SK-N-SH (cell line): Measurements from ENCODE around the gene PARD6A. TPM values are rescaled to one million over a fixed set of nuclear protein-coding genes. Genes with fewer than 3 reads are reported as not detected.

Source experiments
- CTCF ChIA-PET: fragments of 300-600, 350-600 bp; formaldehyde crosslinking; extraction: SDS; loops from one replicate; lab custom pipeline; 2021; lab: Yijun Ruan, JAX
- POLR2A ChIA-PET: fragments of 350-600 bp; sonication (Branson Sonifier 250); formaldehyde crosslinking; extraction: SDS; loops from one replicate; lab custom pipeline; 2020; ENCODE audit warnings: antibody characterized with exemption, inconsistent platforms; lab: Yijun Ruan, JAX
- DNase-seq: peaks from one replicate; pipeline ENCODE4 v3.0.0; 2012
- H2AFZ ChIP-seq: fragments of 200-600 bp; sonication (generic); 2 replicates; pipeline ENCODE4 v1.8.1; 2016; ENCODE audit warnings: antibody characterized with exemption, mild to moderate bottlenecking, low read depth
- H3F3A ChIP-seq: fragments of 200-600 bp; sonication (generic); replicated peaks from 2 replicates; pipeline ENCODE3; 2016; ENCODE audit warnings: antibody characterized with exemption, mild to moderate bottlenecking; ENCODE audit not compliant: insufficient read depth
- H3K27ac ChIP-seq, 2 experiments: fragments of 200-500 bp in 1 of 2; fragments of 200-600 bp in 1 of 2; sonication (Bioruptor generic) in 1 of 2; sonication (generic), shearing (Covaris generic) in 1 of 2; 2 replicates each; pipeline versions ENCODE4 v1.5.1 to v1.6.1; 2014 to 2016; ENCODE audit warnings: low read depth in 2 of 2, inconsistent platforms in 1 of 2, low read length in 1 of 2, mild to moderate bottlenecking in 1 of 2, mixed read lengths in 1 of 2
- H3K27me3 ChIP-seq: fragments of 200-600 bp; sonication (generic), shearing (Covaris generic); 2 replicates; pipeline ENCODE4 v1.6.1; 2016; ENCODE audit warnings: mixed run types; ENCODE audit not compliant: insufficient read depth
- H3K36me3 ChIP-seq, 2 experiments: fragments of 200-500 bp in 1 of 2; fragments of 200-600 bp in 1 of 2; sonication (Bioruptor generic) in 1 of 2; sonication (generic) in 1 of 2; replicated peaks in 1 of 2; 2 replicates each; pipeline versions ENCODE3 to v1.5.1; 2014 to 2016; ENCODE audit warnings: low read length in 1 of 2, mild to moderate bottlenecking in 1 of 2; ENCODE audit not compliant: insufficient read depth in 2 of 2, control insufficient read depth in 1 of 2
- H3K4me1 ChIP-seq, 2 experiments: fragments of 200-500 bp in 1 of 2; fragments of 200-600 bp in 1 of 2; sonication (Bioruptor generic) in 1 of 2; sonication (generic), shearing (Covaris generic) in 1 of 2; 2 replicates each; pipeline versions ENCODE4 v1.5.1 to v1.6.1; 2014 to 2016; ENCODE audit warnings: low read depth in 1 of 2, low read length in 1 of 2, mixed run types in 1 of 2; ENCODE audit not compliant: insufficient read depth in 2 of 2, control insufficient read depth in 1 of 2
- H3K4me2 ChIP-seq: fragments of 200-600 bp; sonication (generic), shearing (Covaris generic); 2 replicates; pipeline ENCODE4 v1.6.1; 2017; ENCODE audit warnings: mixed run types
- H3K4me3 ChIP-seq, 2 experiments: fragments of 200-500 bp in 1 of 2; fragments of 200-600 bp in 1 of 2; sonication (Bioruptor generic) in 1 of 2; sonication (generic), shearing (Covaris generic) in 1 of 2; 2 replicates each; pipeline versions ENCODE4 v1.5.1 to v1.8.1; 2014 to 2016; ENCODE audit warnings: low read depth in 2 of 2, inconsistent platforms in 1 of 2, low read length in 1 of 2, mild to moderate bottlenecking in 1 of 2, mixed read lengths in 1 of 2, moderate library complexity in 1 of 2
- H3K79me2 ChIP-seq: fragments of 200-600 bp; sonication (generic); 2 replicates; pipeline ENCODE4 v1.8.1; 2017; ENCODE audit warnings: mild to moderate bottlenecking; ENCODE audit not compliant: insufficient read depth
- H3K9ac ChIP-seq: fragments of 200-600 bp; sonication (generic); 2 replicates; pipeline ENCODE4 v1.6.1; 2017; ENCODE audit warnings: mixed run types
- H3K9me2 ChIP-seq: fragments of 200-600 bp; sonication (generic); 2 replicates; pipeline ENCODE4 v1.6.1; 2017; ENCODE audit warnings: mixed run types
- H3K9me3 ChIP-seq: fragments of 200-600 bp; sonication (generic); 2 replicates; pipeline ENCODE4 v1.6.1; 2017; ENCODE audit warnings: mixed run types, mild to moderate bottlenecking, moderate library complexity
- H4K20me1 ChIP-seq: fragments of 200-600 bp; sonication (generic); 2 replicates; pipeline ENCODE4 v1.6.1; 2017; ENCODE audit warnings: mild to moderate bottlenecking, mixed run types; ENCODE audit not compliant: insufficient read depth
- CHD2 ChIP-seq: fragments of 150-350 bp; IDR thresholded peaks from 2 replicates; pipeline ENCODE4 v1.6.1; 2018; ENCODE audit warnings: low read length; ENCODE audit not compliant: partially characterized antibody
- EZH2phosphoT487 ChIP-seq: fragments of 200-600 bp; sonication (generic); IDR thresholded peaks from 2 replicates; pipeline ENCODE4 v1.6.1; 2017; ENCODE audit warnings: low read depth, mixed run types, mild to moderate bottlenecking, antibody characterized with exemption, moderate library complexity, borderline replicate concordance
- GABPA ChIP-seq: IDR thresholded peaks from 2 replicates; pipeline ENCODE4 v1.4.0; 2012; ENCODE audit warnings: low read depth, mild to moderate bottlenecking
- MEF2A ChIP-seq: IDR thresholded peaks from 2 replicates; pipeline ENCODE4 v1.4.0; 2012; ENCODE audit warnings: low read depth, borderline replicate concordance
- MXI1 ChIP-seq: IDR thresholded peaks from 2 replicates; pipeline ENCODE4 v1.6.1; 2012; ENCODE audit warnings: mild to moderate bottlenecking, low read depth, low read length, improper control_type of control experiment
- NRF1 ChIP-seq: IDR thresholded peaks from 2 replicates; pipeline ENCODE4 v1.6.1; 2012; ENCODE audit warnings: low read depth, mild to moderate bottlenecking, low read length
- POLR2AphosphoS5 ChIP-seq: IDR thresholded peaks from 2 replicates; pipeline ENCODE4 v1.6.1; 2012; ENCODE audit warnings: low read depth, low read length
- RFX5 ChIP-seq: IDR thresholded peaks from 2 replicates; pipeline ENCODE4 v1.6.1; 2012; ENCODE audit warnings: mild to moderate bottlenecking, improper control_type of control experiment, low read length
- SIN3A ChIP-seq: IDR thresholded peaks from 2 replicates; pipeline ENCODE4 v1.6.1; 2012; ENCODE audit warnings: low read depth, mild to moderate bottlenecking, low read length, moderate library complexity, borderline replicate concordance
- TAF1 ChIP-seq: IDR thresholded peaks from 2 replicates; pipeline ENCODE4 v1.6.1; 2012; ENCODE audit warnings: low read depth, mild to moderate bottlenecking, low read length, moderate library complexity, borderline replicate concordance
- TCF12 ChIP-seq: IDR thresholded peaks from 2 replicates; pipeline ENCODE4 v1.4.0; 2012
- USF2 ChIP-seq: fragments of 150-350 bp; IDR thresholded peaks from 2 replicates; pipeline ENCODE4 v1.6.1; 2017; ENCODE audit warnings: antibody characterized with exemption, low read length, low read depth, borderline replicate concordance
- WGBS: methylation state at CpG from one replicate; pipeline ENCODE4 v1.1.6; 2017; ENCODE audit warnings: low lambda C conversion rate; 5-methylcytosine and 5-hydroxymethylcytosine counted together
- polyA plus RNA-seq, 3 experiments: library from polyadenylated mRNA; depleted of rRNA; stranded (reverse); fragments of >200 nt; gene quantifications; 2 replicates each; pipeline ENCODE4 v1.2.3, GENCODE V29; 2012
- TF ChIP-seq, protein P1 (sequence below): IDR thresholded peaks from 2 replicates; pipeline ENCODE4; 2012
- TF ChIP-seq, protein P2 (sequence below): fragments of 200-600 bp; sonication (generic); IDR thresholded peaks from 2 replicates; pipeline ENCODE4 v1.6.1; 2017; ENCODE audit warnings: antibody characterized with exemption, mild to moderate bottlenecking, moderate library complexity

Gene PARD6A
- polyA plus RNA-seq, 1 of the 3 experiments (the other 2 are of a cell fraction) = 9.0 TPM

GRCh38 chr16:67651847-67652246 is 8.9 kb upstream of the PARD6A start:
- no peak overlapping the region for H2AFZ ChIP-seq
- no peak overlapping the region for H3K4me3 ChIP-seq
- no peak overlapping the region for H3K9ac ChIP-seq
- H3K79me2 ChIP-seq = no peaks in the 10 kb centered on the region
- H4K20me1 ChIP-seq = peaks cover 4% of the 10 kb centered on the region; the same call in 1 of the 2 replicates
- no peaks in the 10 kb centered on the region for H3K27me3 ChIP-seq
- CTCF ChIA-PET = interaction anchor here (0.7 to 16.5 kb wide), 8 partner anchors 8 to 130 kb away, joined by 3 to 263 read pairs (median 4); partner anchors contain the start of gene CTCF
- no peaks in the 10 kb centered on the region for H3K9me2 ChIP-seq
- no peak for TF ChIP-seq RFX5
- TF ChIP-seq POLR2AphosphoS5 = no peak
- no peak for TF ChIP-seq SIN3A
- TF ChIP-seq NRF1 = no peak
- TF ChIP-seq TCF12 = no peak
- no peak for TF ChIP-seq TAF1
- TF ChIP-seq, protein P1, sequence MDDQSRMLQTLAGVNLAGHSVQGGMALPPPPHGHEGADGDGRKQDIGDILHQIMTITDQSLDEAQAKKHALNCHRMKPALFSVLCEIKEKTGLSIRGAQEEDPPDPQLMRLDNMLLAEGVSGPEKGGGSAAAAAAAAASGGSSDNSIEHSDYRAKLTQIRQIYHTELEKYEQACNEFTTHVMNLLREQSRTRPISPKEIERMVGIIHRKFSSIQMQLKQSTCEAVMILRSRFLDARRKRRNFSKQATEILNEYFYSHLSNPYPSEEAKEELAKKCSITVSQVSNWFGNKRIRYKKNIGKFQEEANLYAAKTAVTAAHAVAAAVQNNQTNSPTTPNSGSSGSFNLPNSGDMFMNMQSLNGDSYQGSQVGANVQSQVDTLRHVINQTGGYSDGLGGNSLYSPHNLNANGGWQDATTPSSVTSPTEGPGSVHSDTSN = no peak
- TF ChIP-seq GABPA = no peak
- TF ChIP-seq EZH2phosphoT487 = no peak
- TF ChIP-seq, protein P2, sequence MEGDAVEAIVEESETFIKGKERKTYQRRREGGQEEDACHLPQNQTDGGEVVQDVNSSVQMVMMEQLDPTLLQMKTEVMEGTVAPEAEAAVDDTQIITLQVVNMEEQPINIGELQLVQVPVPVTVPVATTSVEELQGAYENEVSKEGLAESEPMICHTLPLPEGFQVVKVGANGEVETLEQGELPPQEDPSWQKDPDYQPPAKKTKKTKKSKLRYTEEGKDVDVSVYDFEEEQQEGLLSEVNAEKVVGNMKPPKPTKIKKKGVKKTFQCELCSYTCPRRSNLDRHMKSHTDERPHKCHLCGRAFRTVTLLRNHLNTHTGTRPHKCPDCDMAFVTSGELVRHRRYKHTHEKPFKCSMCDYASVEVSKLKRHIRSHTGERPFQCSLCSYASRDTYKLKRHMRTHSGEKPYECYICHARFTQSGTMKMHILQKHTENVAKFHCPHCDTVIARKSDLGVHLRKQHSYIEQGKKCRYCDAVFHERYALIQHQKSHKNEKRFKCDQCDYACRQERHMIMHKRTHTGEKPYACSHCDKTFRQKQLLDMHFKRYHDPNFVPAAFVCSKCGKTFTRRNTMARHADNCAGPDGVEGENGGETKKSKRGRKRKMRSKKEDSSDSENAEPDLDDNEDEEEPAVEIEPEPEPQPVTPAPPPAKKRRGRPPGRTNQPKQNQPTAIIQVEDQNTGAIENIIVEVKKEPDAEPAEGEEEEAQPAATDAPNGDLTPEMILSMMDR = no peak
- TF ChIP-seq USF2 = no peak
- TF ChIP-seq CHD2 = no peak
- TF ChIP-seq MXI1 = no peak
- no peak for TF ChIP-seq MEF2A
- TF ChIP-seq, all 33 proteins: peak for 0
- WGBS = no CpG with 5 or more reads among the region's 4 CpGs
- H3F3A ChIP-seq = peaks cover 4% of the 10 kb centered on the region
- peak; percentile 39 for DNase-seq
- H3K4me2 ChIP-seq = no peak overlapping the region
- no peaks in the 10 kb centered on the region for H3K9me3 ChIP-seq
- POLR2A ChIA-PET = interaction anchor here (0.7 to 1.2 kb wide), 2 partner anchors 8 to 155 kb away, joined by 3 read pairs; partner anchors contain the start of genes ACD and TSNAXIP1
- peaks cover 0 to 3% of the 10 kb centered on the region in 2 experiments for H3K36me3 ChIP-seq
- H3K27ac ChIP-seq = no peak overlapping the region
- peaks cover 0 to 10% of the 10 kb centered on the region in 2 experiments; a peak in 1 of 4 replicates for H3K4me1 ChIP-seq
